Panc1 (cell line): ENCODE data around the gene SETD7. TPM values are rescaled to one million over a fixed set of nuclear protein-coding genes. Genes with fewer than 3 reads are reported as not detected.

Source experiments
- ATAC-seq: fragments of 200-7000 bp; cut with Tn5 transposase; 2 replicates; pipeline ENCODE4 v1.9.1; 2020; ENCODE audit warnings: mild to moderate bottlenecking, moderate library complexity
- BruUV-seq: library from RNA; stranded (reverse); fragments of 400-500 nt; replicated peaks from 2 replicates; lab custom pipeline; 2021; lab: Mats Ljungman, UMichigan
- CTCF ChIA-PET: fragments of 300-600 bp; sonication (Branson Sonifier 250); formaldehyde crosslinking; loops from one replicate; lab custom pipeline; 2022; ENCODE audit warnings: antibody characterized with exemption; lab: Charles Lee
- POLR2A ChIA-PET: fragments of 300-600 bp; sonication (Branson Sonifier 250); formaldehyde crosslinking; loops from one replicate; lab custom pipeline; 2022; ENCODE audit warnings: antibody characterized with exemption; lab: Charles Lee
- DNase-seq: peaks from one replicate; pipeline ENCODE4 v3.0.0-alpha.2; 2010; ENCODE audit warnings: low read depth, low spot score
- H3K27ac ChIP-seq: 2 replicates; pipeline ENCODE4 v1.5.1; 2011; ENCODE audit warnings: mild to moderate bottlenecking, low read length, inconsistent platforms
- H3K27me3 ChIP-seq: fragments of 200-500 bp; sonication (Bioruptor generic); 2 replicates; pipeline ENCODE4 v1.6.0; 2014; ENCODE audit warnings: low read length, inconsistent platforms; ENCODE audit not compliant: control insufficient read depth, insufficient read depth
- H3K36me3 ChIP-seq: fragments of 200-500 bp; sonication (Bioruptor generic); 2 replicates; pipeline ENCODE4 v1.5.1; 2014; ENCODE audit warnings: inconsistent platforms, mild to moderate bottlenecking, low read length, moderate library complexity; ENCODE audit not compliant: control insufficient read depth, insufficient read depth
- H3K4me1 ChIP-seq: 2 replicates; pipeline ENCODE4 v1.5.1; 2011; ENCODE audit warnings: inconsistent platforms, mild to moderate bottlenecking, low read length, moderate library complexity; ENCODE audit not compliant: control insufficient read depth, insufficient read depth
- H3K4me3 ChIP-seq, 2 experiments: 2 replicates each; pipeline ENCODE4 v1.5.1; 2011 to 2012; ENCODE audit warnings: low read depth in 2 of 2, low read length in 2 of 2, mild to moderate bottlenecking in 2 of 2, inconsistent platforms in 1 of 2, moderate library complexity in 1 of 2
- H3K9me3 ChIP-seq: fragments of 200-500 bp; sonication (Bioruptor generic); 2 replicates; pipeline ENCODE4 v1.5.1; 2014; ENCODE audit warnings: low read depth, mild to moderate bottlenecking, inconsistent platforms, low read length, moderate library complexity; ENCODE audit not compliant: control insufficient read depth, insufficient read depth
- POLR2AphosphoS5 ChIP-seq: IDR thresholded peaks from 2 replicates; pipeline ENCODE4 v1.6.1; 2012; ENCODE audit warnings: mild to moderate bottlenecking, low read depth, low read length, moderate library complexity
- SIN3A ChIP-seq: IDR thresholded peaks from 2 replicates; pipeline ENCODE4 v1.6.1; 2012; ENCODE audit warnings: low read depth, mild to moderate bottlenecking, low read length, moderate library complexity, borderline replicate concordance; ENCODE audit not compliant: insufficient read depth
- TCF7L2 ChIP-seq: IDR thresholded peaks from 2 replicates; pipeline ENCODE4 v1.6.1; 2011; ENCODE audit warnings: mild to moderate bottlenecking, low read depth, low read length, inconsistent platforms
- in situ Hi-C: cut with HindIII; loops from 2 replicates; pipeline ENCODE4 v1.10.0; 2016; ENCODE audit warnings: low sequenced_read_pairs, low pct_unique_long_range_greater_than_20kb
- intact Hi-C: fragments of 100-400 bp; cut with micrococcal nuclease; formaldehyde crosslinking; loops from one replicate; pipeline ENCODE4 v1.10.0; 2022; ENCODE audit not compliant: unreplicated experiment
- total RNA-seq: library from RNA; stranded (reverse); gene quantifications from one replicate; pipeline ENCODE4 v1.2.1, GENCODE V29; 2021; ENCODE audit not compliant: unreplicated experiment
- TF ChIP-seq, protein P1 (sequence below): fragments of 450-650 bp; IDR thresholded peaks from 2 replicates; pipeline ENCODE4 v1.5.1; 2017; ENCODE audit warnings: mild to moderate bottlenecking
- TF ChIP-seq, protein P2 (sequence below), 2 experiments: IDR thresholded peaks; 2 replicates each; pipeline ENCODE4 v1.6.1; 2011 to 2012; ENCODE audit warnings: low read depth in 2 of 2, control low read depth in 1 of 2, low read length in 1 of 2, mild to moderate bottlenecking in 1 of 2, moderate library complexity in 1 of 2; ENCODE audit not compliant: insufficient read depth in 1 of 2

SETD7 gene
- total RNA-seq, 1 experiment from 2014 or later = 24.8 TPM

DNA sequence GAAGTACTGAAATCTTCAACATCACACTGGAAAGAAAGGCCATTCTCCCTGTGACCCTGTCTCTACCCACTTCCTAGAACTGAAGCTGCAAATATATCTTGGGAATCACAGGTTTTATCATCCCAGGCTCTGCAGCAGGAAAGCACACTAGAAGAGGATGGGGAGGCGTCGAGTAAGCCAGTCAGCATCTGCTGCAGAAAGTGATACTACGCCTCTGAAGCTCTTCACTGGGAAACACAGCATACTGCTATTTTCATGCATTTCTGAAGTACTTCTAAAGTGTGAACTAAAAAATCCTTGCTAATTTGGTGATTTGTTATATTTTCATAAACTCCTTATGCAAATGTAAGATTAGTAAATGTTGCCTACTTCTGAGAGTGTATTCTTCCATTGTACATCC is 73.0 kb downstream of the SETD7 start:
- POLR2A ChIA-PET = no interaction called here
- in situ Hi-C loops = no loop called here
- Histone ChIP-seq H3K36me3 (no peaks in the 10 kb centered on the region), H3K9me3 (no peaks in the 10 kb centered on the region), H3K27me3 (no peaks in the 10 kb centered on the region), H3K4me1 (no peaks in the 10 kb centered on the region), H3K4me3 (no peak overlapping the region), H3K27ac (no peak overlapping the region)
- CTCF ChIA-PET = no interaction called here
- DNase-seq (no peak), ATAC-seq (no peak)
- TF ChIP-seq, protein P1, sequence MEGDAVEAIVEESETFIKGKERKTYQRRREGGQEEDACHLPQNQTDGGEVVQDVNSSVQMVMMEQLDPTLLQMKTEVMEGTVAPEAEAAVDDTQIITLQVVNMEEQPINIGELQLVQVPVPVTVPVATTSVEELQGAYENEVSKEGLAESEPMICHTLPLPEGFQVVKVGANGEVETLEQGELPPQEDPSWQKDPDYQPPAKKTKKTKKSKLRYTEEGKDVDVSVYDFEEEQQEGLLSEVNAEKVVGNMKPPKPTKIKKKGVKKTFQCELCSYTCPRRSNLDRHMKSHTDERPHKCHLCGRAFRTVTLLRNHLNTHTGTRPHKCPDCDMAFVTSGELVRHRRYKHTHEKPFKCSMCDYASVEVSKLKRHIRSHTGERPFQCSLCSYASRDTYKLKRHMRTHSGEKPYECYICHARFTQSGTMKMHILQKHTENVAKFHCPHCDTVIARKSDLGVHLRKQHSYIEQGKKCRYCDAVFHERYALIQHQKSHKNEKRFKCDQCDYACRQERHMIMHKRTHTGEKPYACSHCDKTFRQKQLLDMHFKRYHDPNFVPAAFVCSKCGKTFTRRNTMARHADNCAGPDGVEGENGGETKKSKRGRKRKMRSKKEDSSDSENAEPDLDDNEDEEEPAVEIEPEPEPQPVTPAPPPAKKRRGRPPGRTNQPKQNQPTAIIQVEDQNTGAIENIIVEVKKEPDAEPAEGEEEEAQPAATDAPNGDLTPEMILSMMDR = no peak
- TF ChIP-seq SIN3A (no peak), TCF7L2 (no peak), POLR2AphosphoS5 (no peak)
- TF ChIP-seq, protein P2, sequence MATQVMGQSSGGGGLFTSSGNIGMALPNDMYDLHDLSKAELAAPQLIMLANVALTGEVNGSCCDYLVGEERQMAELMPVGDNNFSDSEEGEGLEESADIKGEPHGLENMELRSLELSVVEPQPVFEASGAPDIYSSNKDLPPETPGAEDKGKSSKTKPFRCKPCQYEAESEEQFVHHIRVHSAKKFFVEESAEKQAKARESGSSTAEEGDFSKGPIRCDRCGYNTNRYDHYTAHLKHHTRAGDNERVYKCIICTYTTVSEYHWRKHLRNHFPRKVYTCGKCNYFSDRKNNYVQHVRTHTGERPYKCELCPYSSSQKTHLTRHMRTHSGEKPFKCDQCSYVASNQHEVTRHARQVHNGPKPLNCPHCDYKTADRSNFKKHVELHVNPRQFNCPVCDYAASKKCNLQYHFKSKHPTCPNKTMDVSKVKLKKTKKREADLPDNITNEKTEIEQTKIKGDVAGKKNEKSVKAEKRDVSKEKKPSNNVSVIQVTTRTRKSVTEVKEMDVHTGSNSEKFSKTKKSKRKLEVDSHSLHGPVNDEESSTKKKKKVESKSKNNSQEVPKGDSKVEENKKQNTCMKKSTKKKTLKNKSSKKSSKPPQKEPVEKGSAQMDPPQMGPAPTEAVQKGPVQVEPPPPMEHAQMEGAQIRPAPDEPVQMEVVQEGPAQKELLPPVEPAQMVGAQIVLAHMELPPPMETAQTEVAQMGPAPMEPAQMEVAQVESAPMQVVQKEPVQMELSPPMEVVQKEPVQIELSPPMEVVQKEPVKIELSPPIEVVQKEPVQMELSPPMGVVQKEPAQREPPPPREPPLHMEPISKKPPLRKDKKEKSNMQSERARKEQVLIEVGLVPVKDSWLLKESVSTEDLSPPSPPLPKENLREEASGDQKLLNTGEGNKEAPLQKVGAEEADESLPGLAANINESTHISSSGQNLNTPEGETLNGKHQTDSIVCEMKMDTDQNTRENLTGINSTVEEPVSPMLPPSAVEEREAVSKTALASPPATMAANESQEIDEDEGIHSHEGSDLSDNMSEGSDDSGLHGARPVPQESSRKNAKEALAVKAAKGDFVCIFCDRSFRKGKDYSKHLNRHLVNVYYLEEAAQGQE (IDR thresholded peaks at IDR 0.05; ENCODE audit: insufficient read depth in 1 of 2, low read depth in 2 of 2, low read length in 1 of 2) = no peak
- intact Hi-C loops = no loop called here
- no TSS peak for BruUV-seq

DNA sequence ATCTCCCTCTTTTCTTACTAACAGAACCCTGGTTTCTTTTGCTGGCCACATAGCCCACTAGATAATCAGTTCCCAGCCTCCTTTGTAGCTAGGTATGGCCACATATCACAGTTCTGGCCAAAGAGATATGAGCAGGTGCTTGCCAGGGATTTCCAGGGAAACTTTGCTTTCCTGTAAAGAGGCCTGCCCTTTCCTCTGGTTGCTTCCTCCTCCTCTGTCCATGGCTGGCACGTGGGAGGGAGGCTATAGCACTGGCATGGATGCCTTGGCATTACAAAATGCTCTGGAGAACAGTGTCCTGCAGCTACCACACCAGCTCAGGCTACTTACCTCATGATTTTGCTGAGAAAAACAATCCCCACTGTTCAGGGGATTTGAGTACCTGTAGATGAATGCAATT is 74.6 kb downstream of the SETD7 start:
- BruUV-seq = no TSS peak
- H3K27ac ChIP-seq = no peak overlapping the region
- in situ Hi-C loops (no loop called here), intact Hi-C loops (no loop called here)
- ATAC-seq = no peak
- no peak overlapping the region for H3K4me3 ChIP-seq
- ChIA-PET POLR2A (no interaction called here), CTCF (no interaction called here)
- H3K4me1 ChIP-seq = no peaks in the 10 kb centered on the region
- no peaks in the 10 kb centered on the region for H3K36me3 ChIP-seq
- no peak for DNase-seq
- no peaks in the 10 kb centered on the region for H3K9me3 ChIP-seq
- no peaks in the 10 kb centered on the region for H3K27me3 ChIP-seq
- TF ChIP-seq POLR2AphosphoS5 (no peak), SIN3A (no peak)
- TF ChIP-seq, protein P2 (IDR thresholded peaks at IDR 0.05; ENCODE audit: insufficient read depth in 1 of 2, low read depth in 2 of 2, low read length in 1 of 2) = no peak
